Activated CD4-positive, alpha-beta T cell treated with anti-CD3 and anti-CD28 coated beads, Interleukin-2, Interleukin-4, amounts not matched to agents 100 ng/mL and 50 ng/mL, durations not matched to agents 16 hours and 8 hours (primary cell): ENCODE data around the gene NUFIP1.
A peak's percentile ranks its signal among the peaks of the same experiment; 100 is the strongest.
"Not testable (repeated sequence)": the region's sequence is repeated elsewhere in the genome, so short reads cannot be mapped to it uniquely, and the experiment has no call there.

Source experiments
- DNase-seq: peaks from one replicate; pipeline ENCODE4 v3.0.0-alpha.2; 2020; ENCODE audit warnings: low spot score

Gene NUFIP1

GRCh38 chr13:44919104-44919804, 70.0 kb downstream of the NUFIP1 start:
- DNase-seq: no peak

GRCh38 chr13:44918326-44919103, 70.8 kb downstream of the NUFIP1 start:
- DNase-seq: peak; percentile 83

GRCh38 chr13:44917589-44918325, 71.5 kb downstream of the NUFIP1 start:
- peak; percentile 96 for DNase-seq

- no peak for DNase-seq
Observed at GRCh38 chr13:44912278-44913016, 76.8 kb downstream of the NUFIP1 start.

- no peak for DNase-seq
Observed at GRCh38 chr13:44908712-44909111, 80.6 kb downstream of the NUFIP1 start.

- DNase-seq: no peak
Observed at GRCh38 chr13:44908266-44908665, 81.0 kb downstream of the NUFIP1 start.

GRCh38 chr13:44906713-44907112, 82.6 kb downstream of the NUFIP1 start:
- DNase-seq: no peak

- no peak for DNase-seq
Observed at GRCh38 chr13:44906230-44906629, 83.0 kb downstream of the NUFIP1 start.

GRCh38 chr13:44905556-44905955, 83.7 kb downstream of the NUFIP1 start:
- DNase-seq: no peak

- DNase-seq: no peak
Observed at GRCh38 chr13:44904967-44905366, 84.3 kb downstream of the NUFIP1 start.

- no peak for DNase-seq
Observed at GRCh38 chr13:44903574-44903985, 85.7 kb downstream of the NUFIP1 start.

- DNase-seq: no peak
Observed at GRCh38 chr13:44902738-44903137, 86.5 kb downstream of the NUFIP1 start.

GRCh38 chr13:44899967-44900366, 89.3 kb downstream of the NUFIP1 start:
- no peak for DNase-seq

GRCh38 chr13:44898308-44898707, 91.0 kb downstream of the NUFIP1 start:
- DNase-seq: not testable (repeated sequence)

- DNase-seq: no peak
Observed at GRCh38 chr13:44895953-44896335, 93.3 kb downstream of the NUFIP1 start.

GRCh38 chr13:44895264-44895952, 93.9 kb downstream of the NUFIP1 start:
- no peak for DNase-seq

GRCh38 chr13:44894001-44894770, 95.1 kb downstream of the NUFIP1 start:
- no peak for DNase-seq
